HG03442 (cell line): Measurements from ENCODE around the gene PNKD.

Source experiments
- ATAC-seq: cut with Tn5 transposase; IDR thresholded peaks from one replicate; pipeline ENCODE4 v1.9.1; 2021; ENCODE audit warnings: mild to moderate bottlenecking, moderate library complexity; ENCODE audit not compliant: unreplicated experiment

The PNKD gene

DNA sequence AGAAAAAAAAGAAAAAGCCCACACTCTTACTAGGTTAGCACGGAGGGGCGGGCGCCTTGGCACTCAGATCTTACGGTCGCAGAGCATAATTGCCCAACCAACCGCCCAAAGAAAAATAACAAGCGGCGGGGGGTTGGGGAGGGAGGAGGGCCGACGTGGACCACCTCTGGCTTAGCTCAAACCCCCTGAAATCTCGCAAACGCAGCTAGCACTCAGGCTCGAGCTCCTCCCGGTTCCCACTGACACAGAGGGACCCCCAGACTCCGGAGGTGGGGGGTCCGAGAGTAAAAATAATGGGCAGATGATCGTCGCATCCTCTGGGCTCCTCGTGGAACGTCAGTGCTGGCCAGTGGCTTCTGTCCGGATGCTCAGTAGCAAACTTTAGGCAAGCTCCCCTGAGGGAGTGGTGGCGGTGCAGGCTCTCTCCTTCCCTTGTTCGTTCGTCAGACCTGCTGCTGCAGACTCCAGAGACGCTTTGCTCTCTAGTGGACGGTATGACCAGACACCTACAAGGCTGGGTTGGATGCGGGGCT lies 98.4 kb downstream of the PNKD start:
- ATAC-seq: no peak

DNA sequence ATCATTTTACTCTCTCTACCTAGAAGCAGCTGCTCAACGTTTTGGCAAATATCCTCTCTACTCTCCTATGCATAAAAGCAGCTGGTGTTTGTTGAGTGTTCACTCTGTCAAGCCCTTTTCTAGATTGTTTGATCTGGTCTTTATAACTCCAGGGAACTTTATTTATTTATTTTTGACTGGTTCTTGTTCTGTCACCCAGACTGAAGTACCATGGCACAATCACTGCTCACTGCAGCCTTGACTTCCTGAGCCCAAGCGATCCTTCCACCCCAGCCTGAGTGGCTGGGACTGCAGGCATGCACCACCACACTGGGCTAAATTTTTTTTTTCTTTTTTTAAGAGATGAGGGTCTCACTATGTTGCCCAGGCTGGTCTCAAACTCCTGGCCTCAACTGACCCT lies 99.0 kb downstream of the PNKD start:
- ATAC-seq: no peak

DNA sequence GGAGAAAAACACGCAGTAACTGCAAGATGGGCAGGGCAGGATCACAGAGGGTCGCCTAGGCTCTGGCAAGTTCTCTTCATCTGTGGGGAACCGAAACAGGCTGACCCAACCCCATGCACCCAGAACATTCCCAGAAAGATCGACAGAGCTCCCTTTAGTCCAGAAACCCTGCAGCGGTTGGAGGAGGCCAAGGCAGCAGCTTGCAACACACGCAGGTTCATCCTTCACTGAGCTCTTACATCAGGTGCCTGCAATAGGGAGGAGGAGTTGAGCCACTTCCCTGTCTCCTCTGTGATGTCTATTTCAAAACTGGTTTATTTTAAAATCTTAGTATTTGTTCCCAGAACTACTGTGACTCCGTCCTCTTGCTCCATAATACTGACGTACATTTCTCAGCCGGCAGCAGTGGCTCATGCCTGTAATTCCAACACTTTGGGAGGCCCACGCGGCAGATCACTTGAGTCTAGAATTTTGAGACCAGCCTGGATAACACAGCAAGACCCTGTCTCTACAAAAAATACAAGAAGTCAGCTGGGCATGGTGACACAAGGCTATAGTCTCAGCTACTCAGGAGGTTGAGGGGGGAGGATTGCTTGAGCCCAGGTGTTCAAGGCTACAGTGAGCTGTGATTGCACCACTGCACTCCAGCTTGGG lies 100.2 kb downstream of the PNKD start:
- no peak for ATAC-seq

DNA sequence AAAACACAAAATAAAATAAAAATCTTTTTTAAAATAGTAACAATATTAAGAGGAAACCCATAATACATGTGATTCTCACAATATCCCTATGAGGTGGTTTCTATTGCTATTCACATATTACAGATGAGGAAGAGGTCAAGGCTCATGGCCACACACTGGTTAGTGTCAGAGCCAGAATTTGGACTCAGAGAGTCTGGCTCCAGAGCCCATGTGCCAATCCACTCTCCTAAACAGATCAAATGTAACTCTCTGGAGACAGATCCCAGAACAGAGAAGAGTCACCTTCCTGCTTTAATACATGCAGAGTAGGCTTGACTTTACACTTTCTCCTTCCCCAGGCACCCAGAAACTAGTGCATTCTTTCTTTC lies 101.6 kb downstream of the PNKD start:
- no peak for ATAC-seq

DNA sequence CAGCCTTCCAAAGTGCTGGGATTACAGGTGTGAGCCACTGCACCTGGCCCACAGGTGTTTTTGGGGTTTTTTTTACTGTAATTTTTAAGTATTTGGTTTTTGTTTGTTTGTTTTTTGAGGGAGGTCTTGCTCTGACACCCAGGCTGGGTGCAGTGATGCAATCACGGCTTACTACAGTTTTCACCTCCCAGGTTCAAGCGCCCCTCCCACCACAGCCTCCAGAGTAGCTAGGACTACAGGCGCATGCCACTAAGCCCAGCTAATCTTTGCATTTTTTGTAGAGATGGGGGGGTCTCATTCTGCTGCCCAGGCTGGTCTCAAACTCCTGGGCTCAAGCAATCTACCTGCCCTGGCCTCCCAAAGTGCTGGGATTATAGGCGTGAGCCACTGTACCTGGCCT lies 104.5 kb downstream of the PNKD start:
- ATAC-seq: no peak

DNA sequence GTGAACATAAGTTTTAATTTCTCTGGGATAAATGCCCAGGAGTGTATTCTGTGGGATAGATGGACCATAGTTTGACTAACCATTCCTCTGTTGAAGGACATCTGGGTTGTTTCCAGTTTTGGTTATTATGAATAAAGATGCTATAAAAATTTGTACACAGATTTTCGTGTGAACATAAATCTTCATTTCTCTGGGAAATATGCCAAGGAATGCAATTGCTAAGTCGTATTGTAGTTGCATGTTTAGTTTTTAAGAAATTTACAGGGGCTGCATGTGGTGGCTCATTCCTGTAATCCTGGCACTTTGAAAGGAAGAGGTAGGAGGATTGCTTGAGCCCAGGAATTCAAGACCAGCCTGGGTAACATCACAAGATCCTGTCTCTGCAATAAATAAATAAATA lies 104.9 kb downstream of the PNKD start:
- ATAC-seq: no peak

DNA sequence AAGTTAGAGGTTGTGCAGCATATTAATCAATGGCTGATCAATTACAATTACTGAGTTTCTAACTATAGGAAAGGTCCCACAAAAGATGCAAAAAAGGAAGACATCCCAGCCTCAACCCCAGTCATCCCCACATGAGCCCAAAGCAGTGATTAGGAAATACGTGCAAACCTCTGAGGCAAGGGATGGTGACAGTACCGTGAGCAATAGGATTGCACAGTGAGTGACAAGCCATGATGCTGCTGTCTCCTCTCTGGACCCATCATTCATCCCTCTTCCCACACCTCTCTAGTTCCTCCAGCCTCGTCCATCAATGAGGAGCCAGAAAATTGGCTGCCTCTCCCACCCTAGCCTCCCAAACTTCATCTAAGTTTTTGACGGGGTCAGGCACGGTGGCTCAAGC lies 107.7 kb downstream of the PNKD start:
- ATAC-seq: no peak

DNA sequence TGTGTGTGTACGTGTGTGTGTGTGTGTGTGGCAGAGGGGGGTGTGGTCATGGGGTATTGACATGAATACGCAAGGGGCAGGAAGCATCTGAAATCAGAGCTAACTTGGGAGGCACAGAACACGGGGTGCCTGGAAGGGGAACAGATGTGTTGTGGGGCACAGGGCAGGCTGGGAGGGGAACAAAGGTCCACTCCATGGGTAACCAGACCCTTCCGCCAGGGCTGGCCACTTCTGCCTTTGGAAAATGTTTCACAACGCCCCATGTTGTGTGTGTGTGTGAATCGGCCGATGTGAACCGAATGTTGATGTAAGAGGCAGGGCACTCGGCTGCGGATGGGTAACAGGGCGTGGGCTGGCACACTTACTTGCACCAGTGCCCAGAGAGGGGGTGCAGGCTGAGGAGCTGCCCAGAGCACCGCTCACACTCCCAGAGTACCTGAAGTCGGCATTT lies 111.6 kb downstream of the PNKD start, which contains the start of gene SLC11A1:
Gene SLC11A1, plus strand, starts transcription at position 358 of the 451 bp plus-strand sequence. CDS start 96 bp downstream, outside the sequence.
- no peak for ATAC-seq

DNA sequence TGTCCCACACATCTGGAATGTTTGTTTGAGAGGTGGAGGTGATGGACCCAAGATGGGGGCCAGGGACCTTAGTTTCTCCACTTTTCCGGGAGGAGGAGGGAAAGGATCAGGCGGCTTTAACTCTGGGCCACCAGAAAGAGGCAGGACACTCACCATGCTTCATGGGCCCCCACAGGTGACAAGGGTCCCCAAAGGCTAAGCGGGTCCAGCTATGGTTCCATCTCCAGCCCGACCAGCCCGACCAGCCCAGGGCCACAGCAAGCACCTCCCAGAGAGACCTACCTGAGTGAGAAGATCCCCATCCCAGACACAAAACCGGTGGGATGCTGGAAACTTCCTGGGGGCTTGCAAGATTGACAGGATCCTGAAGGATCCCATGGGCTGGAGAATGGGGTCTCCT lies 112.5 kb downstream of the PNKD start:
- no peak for ATAC-seq

DNA sequence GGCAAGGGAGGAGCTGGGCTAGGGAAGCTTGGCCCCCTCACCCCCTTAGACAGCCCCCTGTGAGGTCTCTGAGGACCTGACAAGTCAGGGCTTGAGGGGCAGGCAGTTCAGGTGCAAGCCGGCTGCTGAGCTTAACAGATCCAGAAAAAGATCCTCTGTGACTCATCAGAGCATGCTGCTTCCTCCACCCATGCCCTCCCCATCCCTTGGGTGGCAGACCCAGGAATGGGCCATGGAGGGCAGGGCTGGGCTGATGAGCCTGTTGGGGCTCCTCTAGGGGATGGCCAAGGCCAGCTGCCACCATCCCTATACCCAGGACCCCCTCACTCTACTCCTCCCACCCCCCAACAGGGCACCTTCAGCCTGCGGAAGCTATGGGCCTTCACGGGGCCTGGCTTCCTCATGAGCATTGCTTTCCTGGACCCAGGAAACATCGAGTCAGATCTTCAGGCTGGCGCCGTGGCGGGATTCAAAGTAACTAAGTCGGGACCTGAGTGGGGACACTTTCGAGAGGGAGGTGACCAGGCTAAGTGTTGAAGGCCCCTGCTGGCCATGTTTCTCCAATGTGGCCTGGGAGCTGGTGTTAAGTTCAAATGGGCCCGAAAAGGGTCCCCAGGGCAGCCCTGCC lies 113.7 kb downstream of the PNKD start:
- ATAC-seq: no peak

DNA sequence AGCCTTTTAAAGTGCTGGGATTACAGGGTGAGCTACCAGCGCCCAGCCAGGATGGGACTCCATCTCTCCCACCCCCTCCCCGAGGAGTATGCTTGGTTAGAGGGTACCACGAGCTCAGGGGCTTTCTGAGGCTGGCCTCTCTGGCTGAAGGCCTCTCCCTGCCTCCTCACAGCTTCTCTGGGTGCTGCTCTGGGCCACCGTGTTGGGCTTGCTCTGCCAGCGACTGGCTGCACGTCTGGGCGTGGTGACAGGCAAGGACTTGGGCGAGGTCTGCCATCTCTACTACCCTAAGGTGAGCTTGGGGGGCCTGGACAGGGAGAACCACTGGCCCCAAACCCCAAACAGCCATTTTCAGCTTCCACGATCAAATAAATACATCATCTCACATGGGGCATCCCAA lies 114.7 kb downstream of the PNKD start:
- no peak for ATAC-seq

DNA sequence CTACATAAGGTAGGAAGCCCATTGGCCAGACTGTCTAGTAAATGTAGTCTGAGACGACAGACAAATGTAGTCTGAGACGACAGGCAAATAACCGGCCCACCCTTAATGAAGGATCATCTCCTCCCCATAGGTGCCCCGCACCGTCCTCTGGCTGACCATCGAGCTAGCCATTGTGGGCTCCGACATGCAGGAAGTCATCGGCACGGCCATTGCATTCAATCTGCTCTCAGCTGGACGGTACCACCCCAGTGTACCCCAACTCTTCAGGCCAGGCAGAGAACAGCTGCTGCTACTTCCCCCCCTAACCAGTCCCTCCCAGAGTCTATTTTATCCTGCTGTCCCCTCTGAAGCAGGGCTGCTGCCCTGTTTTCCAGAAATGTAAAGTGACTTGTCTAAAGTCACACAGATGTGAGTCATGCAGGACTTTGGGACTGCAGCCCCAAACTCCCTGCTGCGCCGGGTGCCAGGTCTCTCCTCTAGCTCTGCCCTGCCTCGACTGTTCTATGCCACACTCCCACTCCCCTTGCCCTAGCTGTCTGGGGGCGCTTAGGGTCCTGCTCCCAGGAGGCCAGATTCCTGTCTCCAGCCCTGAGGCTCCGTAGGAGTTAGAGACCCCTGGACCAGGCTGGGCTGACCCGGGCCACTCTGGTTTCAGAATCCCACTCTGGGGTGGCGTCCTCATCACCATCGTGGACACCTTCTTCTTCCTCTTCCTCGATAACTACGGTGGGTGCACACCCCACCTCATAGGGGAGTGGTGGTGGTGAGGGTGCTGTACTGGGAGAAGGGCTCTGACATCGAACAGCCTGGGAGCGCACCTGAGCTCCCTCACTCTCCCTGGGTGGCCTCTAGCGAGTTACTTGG lies 116.4 kb downstream of the PNKD start:
- ATAC-seq: no peak

DNA sequence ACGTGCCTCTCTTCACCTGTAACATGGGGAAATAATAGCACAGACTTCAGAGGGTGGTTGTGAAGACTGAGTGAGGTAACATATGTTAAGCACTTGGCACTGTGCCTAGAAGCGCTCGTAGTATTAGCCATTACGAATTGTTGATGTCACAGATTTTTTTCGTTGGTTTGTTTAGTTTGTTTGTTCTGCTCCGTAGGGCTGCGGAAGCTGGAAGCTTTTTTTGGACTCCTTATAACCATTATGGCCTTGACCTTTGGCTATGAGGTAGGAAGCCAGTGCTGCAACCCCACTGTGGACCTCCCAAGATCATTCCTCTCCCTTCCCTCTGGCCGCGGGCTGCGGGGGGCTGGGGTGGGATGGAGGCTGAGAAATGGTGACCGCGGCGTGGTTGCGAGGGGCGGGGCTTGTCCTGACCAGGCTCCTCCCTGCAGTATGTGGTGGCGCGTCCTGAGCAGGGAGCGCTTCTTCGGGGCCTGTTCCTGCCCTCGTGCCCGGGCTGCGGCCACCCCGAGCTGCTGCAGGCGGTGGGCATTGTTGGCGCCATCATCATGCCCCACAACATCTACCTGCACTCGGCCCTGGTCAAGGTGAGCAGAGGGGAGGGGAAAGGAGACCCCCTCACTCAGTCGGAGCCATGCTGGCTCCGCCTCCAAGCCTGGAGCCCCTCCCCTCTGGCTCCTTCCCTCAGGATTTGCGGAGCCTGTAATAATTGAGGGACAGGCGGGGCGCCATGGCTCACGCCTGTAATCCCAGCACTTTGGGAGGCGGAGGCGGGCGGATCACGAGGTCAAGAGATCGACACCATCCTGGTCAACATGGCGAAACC lies 117.3 kb downstream of the PNKD start:
- ATAC-seq: no peak

DNA sequence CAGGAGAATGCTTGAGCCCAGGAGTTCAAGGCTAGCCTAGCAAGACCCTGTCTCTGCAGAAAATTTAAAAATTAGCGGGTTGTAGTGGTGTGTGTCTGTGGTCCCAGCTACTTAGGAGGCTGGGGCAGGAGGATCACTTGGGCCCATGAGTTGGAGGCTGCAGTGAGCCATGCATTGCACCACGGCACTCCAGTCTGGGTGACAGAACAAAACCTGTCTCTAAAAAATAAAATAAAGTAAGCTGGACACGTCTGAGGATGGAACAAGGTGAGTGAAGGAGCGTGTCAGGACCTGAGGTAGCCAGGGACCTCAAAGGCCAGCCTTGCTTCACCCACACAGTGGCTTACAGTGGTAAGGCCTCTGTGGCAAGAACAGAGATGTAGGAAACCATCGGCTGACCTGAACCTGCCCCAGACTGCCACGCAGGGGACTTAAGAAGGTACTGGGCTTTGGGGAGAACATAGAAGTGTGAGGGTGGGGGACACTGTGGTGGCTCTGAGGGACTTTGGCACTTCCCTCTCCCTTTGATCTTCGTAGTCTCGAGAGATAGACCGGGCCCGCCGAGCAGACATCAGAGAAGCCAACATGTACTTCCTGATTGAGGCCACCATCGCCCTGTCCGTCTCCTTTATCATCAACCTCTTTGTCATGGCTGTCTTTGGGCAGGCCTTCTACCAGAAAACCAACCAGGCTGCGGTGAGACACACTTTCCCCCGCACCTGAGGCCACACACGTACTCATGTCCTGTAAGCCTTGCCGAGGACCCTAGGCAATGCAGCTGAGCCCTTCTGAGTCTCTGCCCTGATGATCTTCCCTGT lies 119.2 kb downstream of the PNKD start:
- no peak for ATAC-seq

DNA sequence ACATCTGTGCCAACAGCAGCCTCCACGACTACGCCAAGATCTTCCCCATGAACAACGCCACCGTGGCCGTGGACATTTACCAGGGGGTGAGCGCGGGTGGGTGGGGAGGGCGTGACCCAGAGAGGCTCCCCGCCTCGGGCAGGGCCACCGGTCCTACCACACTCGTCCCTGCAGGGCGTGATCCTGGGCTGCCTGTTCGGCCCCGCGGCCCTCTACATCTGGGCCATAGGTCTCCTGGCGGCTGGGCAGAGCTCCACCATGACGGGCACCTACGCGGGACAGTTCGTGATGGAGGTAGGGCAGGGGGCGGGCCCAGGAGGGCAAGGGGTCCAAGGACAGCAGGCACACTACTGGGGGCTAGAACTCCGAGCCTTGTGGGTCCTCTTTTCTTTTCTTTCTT lies 120.9 kb downstream of the PNKD start:
- no peak for ATAC-seq

DNA sequence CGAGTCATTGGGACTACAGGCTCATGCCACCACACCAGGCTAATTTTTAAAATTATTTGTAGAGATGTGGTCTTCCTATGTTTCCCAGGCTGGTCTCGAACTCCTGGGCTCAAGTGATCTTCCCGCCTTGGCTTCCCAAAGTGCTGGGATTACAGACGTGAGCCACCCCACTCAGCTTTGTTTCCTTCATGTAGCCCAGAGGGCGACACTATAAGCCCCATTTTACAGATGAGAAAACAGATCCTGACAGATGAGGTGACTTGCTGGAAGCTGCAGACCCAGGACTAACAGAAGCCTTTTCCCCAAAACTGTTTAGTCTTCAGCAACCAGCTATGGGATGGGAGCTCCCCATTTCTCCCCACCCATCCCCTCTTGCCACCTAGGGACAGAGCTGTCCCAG lies 122.1 kb downstream of the PNKD start:
- ATAC-seq: no peak

DNA sequence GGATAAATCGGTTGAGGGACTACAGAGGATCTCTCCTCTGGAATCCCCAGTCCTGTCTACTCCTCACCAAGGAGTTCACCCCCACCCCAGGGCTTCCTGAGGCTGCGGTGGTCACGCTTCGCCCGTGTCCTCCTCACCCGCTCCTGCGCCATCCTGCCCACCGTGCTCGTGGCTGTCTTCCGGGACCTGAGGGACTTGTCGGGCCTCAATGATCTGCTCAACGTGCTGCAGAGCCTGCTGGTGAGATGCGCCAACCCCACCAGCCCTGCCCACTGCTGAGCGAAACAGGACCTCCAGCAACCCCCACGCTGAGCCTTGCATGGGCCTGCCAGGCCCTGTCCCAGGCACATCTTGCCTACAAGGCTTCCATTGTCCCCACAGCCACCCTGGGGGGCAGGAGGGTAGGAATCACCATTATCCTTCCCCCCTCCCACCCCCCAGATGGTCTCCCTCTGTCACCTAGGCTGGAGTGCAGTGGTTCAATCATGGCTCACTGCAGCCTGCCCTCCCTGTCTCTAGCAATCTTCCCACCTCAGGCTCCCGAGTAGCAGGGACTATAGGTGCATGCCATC lies 122.7 kb downstream of the PNKD start:
- no peak for ATAC-seq

DNA sequence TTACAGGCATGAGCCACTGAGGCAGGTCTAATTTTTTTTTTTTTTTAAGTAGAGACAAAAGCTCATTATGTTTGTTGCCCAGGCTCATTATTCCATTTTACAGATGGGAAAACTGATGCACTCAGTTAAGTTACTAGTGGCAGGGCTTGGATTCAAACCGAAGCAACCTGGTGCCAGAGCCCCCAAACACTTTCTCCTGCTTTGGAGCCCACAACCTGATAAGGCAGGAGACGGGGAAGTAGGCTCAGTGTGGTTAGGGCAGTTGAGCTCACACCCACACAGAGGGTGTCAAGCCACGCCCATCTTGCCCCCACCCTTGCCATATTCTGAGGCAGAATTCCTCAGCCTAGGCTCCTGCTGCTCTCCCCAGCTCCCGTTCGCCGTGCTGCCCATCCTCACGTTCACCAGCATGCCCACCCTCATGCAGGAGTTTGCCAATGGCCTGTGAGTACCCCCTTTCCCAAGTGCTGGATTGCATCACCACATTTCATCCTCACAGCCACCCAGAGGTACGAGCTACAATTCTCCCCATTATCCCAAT lies 123.5 kb downstream of the PNKD start:
- ATAC-seq: no peak
